Activated effector memory CD4-positive, alpha-beta T cell treated with Interleukin-2 at 50 U/mL for 16 hours (primary cell): ENCODE results near the gene FBXO36.

Experiments
- DNase-seq: peaks from one replicate; pipeline ENCODE4 v3.0.0-alpha.2; 2020

Gene FBXO36

GRCh38 chr2:229974266-229974665, 52.0 kb downstream of the FBXO36 start:
- DNase-seq = no peak

GRCh38 chr2:229980431-229981184, 58.3 kb downstream of the FBXO36 start:
- DNase-seq = no peak

- no peak for DNase-seq
These were observed 70.9 kb downstream of the FBXO36 start for GRCh38 chr2:229993236-229993635.

GRCh38 chr2:229996320-229996719, 74.0 kb downstream of the FBXO36 start:
- DNase-seq = no peak

- DNase-seq = no peak
These were observed 75.3 kb downstream of the FBXO36 start for GRCh38 chr2:229997565-229997964.

GRCh38 chr2:230000118-230000841, 78.0 kb downstream of the FBXO36 start:
- no peak for DNase-seq

GRCh38 chr2:230007931-230008707, 85.8 kb downstream of the FBXO36 start:
- peak; percentile 60 for DNase-seq

GRCh38 chr2:230008708-230009066, 86.4 kb downstream of the FBXO36 start:
- no peak for DNase-seq

- no peak for DNase-seq
These were observed 88.2 kb downstream of the FBXO36 start for GRCh38 chr2:230010501-230010900.

- no peak for DNase-seq
These were observed 89.3 kb downstream of the FBXO36 start for GRCh38 chr2:230011617-230012016.

GRCh38 chr2:230012267-230012884, 90.1 kb downstream of the FBXO36 start:
- DNase-seq = no peak

- no peak for DNase-seq
These were observed 94.5 kb downstream of the FBXO36 start for GRCh38 chr2:230016844-230017243.

GRCh38 chr2:230018153-230018552, 95.8 kb downstream of the FBXO36 start:
- DNase-seq = no peak

- DNase-seq = no peak
These were observed 97.4 kb downstream of the FBXO36 start for GRCh38 chr2:230019742-230020141.

- no peak for DNase-seq
These were observed 101.0 kb downstream of the FBXO36 start for GRCh38 chr2:230023313-230023712.

- DNase-seq = no peak
These were observed 119.9 kb downstream of the FBXO36 start for GRCh38 chr2:230042195-230042594.

- no peak for DNase-seq
These were observed 120.7 kb downstream of the FBXO36 start for GRCh38 chr2:230043025-230043424.

GRCh38 chr2:230043461-230043860, 121.2 kb downstream of the FBXO36 start:
- DNase-seq = no peak

- no peak for DNase-seq
These were observed 124.2 kb downstream of the FBXO36 start for GRCh38 chr2:230046491-230046890.

- no peak for DNase-seq
These were observed 125.8 kb downstream of the FBXO36 start for GRCh38 chr2:230048010-230048671.

GRCh38 chr2:230050136-230050535, 127.8 kb downstream of the FBXO36 start:
- DNase-seq = no peak

- no peak for DNase-seq
These were observed 130.0 kb downstream of the FBXO36 start for GRCh38 chr2:230052299-230052698.
